Measurements from ENCODE around the gene TSBP1. TPM values are rescaled to one million over a fixed set of nuclear protein-coding genes. Genes with fewer than 3 reads are reported as not detected.

TSBP1 gene
- polyA plus RNA-seq, 1 donor from 2014 or later, result not detected

Small RNAs within 50 kb of the gene (small RNA-seq; reads per million reads assigned to genes)
- 0 reads per million in 3 experiments for gene RNU6-603P

Other genes starting within 250 kb of the TSBP1 start
- gene ATF6B, start 243.7 kb downstream of the TSBP1 start, polyA plus RNA-seq, result 44.3 and 49.3 TPM in 2 replicates
- gene FKBPL, start 241.6 kb downstream of the TSBP1 start, polyA plus RNA-seq, result 8.6 and 10.9 TPM in 2 replicates
- 0.22 TPM in 1 of 2 replicates, not detected in the other for gene PRRT1, start 220.0 kb downstream of the TSBP1 start, polyA plus RNA-seq
- gene PPT2, start 217.8 kb downstream of the TSBP1 start, polyA plus RNA-seq, result 53.5 and 330 TPM in 2 replicates
- gene EGFL8, start 207.3 kb downstream of the TSBP1 start, polyA plus RNA-seq, result 22.1 and 22.4 TPM in 2 replicates
- 24.7 and 28.4 TPM in 2 replicates for gene AGPAT1, start 195.8 kb downstream of the TSBP1 start, polyA plus RNA-seq
- 342 and 369 TPM in 2 replicates for gene RNF5, start 193.5 kb downstream of the TSBP1 start, polyA plus RNA-seq
- gene AGER, start 187.7 kb downstream of the TSBP1 start, polyA plus RNA-seq, result 7.2 and 7.5 TPM in 2 replicates
- gene PBX2, start 181.7 kb downstream of the TSBP1 start, polyA plus RNA-seq, result 53.2 and 78.7 TPM in 2 replicates
- gene GPSM3, start 179.3 kb downstream of the TSBP1 start, polyA plus RNA-seq, result 0.88 and 1.2 TPM in 2 replicates
- 5.5 and 5.7 TPM in 2 replicates for gene NOTCH4, start 147.8 kb downstream of the TSBP1 start, polyA plus RNA-seq
- gene BTNL2, start 35.3 kb upstream of the TSBP1 start, polyA plus RNA-seq, result not detected in 2 replicates
- gene HLA-DRA, start 68.0 kb upstream of the TSBP1 start, polyA plus RNA-seq, result not detected in 2 replicates
- not detected in 2 replicates for gene HLA-DRB5, start 158.4 kb upstream of the TSBP1 start, polyA plus RNA-seq
- not detected in 2 replicates for gene HLA-DRB1, start 217.9 kb upstream of the TSBP1 start, polyA plus RNA-seq